Stomach (tissue), 9 donors: Measurements from ENCODE around the gene SHLD2. TPM values are rescaled to one million over a fixed set of nuclear protein-coding genes. Genes with fewer than 3 reads are reported as not detected.
"Not testable (repeated sequence)": the region's sequence is repeated elsewhere in the genome, so short reads cannot be mapped to it uniquely, and the experiment has no call there.

Experiments used
- DNase-seq, 2 donors: peaks; one replicate each; pipeline versions ENCODE4 v3.0.0 to v3.0.0-alpha.2; 2013 to 2019
- H3K27ac ChIP-seq, 5 donors: fragments of 200-600 bp in 4 of 5; sonication (generic) in 4 of 5; one replicate each; pipeline ENCODE4 v1.5.1; 2013 to 2019; ENCODE audit warnings: mild to moderate bottlenecking in 1 of 5, moderate library complexity in 1 of 5
- H3K27me3 ChIP-seq, 3 donors: fragments of 200-600 bp; sonication (generic); one replicate each; pipeline ENCODE4 v1.5.1; 2017 to 2019; ENCODE audit warnings: mixed run types in 1 of 3
- H3K36me3 ChIP-seq, 4 donors: fragments of 200-600 bp; sonication (generic); 1 replicate in 3 of 4; 2 replicates in 1 of 4; pipeline ENCODE4 v1.5.1; 2016 to 2019
- H3K4me1 ChIP-seq, 4 donors: fragments of 200-600 bp; sonication (generic); one replicate each; pipeline ENCODE4 v1.5.1; 2016 to 2019
- H3K4me3 ChIP-seq, 4 donors: fragments of 200-600 bp; sonication (generic) in 3 of 4; one replicate each; pipeline ENCODE4 v1.5.1; 2016 to 2019; ENCODE audit warnings: mild to moderate bottlenecking in 1 of 4
- H3K9me3 ChIP-seq, 4 donors: fragments of 200-600 bp; sonication (generic); one replicate each; pipeline ENCODE4 v1.5.1; 2016 to 2019
- CTCF ChIP-seq, 7 experiments: fragments of 450-650 bp in 4 of 7; fragments of 200-600 bp in 3 of 7; sonication (generic) in 3 of 7; IDR thresholded peaks; one replicate each; pipeline ENCODE4 v1.5.1; 2016 to 2019; ENCODE audit warnings: antibody characterized with exemption in 7 of 7, control low read depth in 2 of 7, mild to moderate bottlenecking in 1 of 7
- EP300 ChIP-seq: sonication (generic); formaldehyde crosslinking; IDR thresholded peaks from one replicate; pipeline ENCODE4 v1.6.1; 2017; ENCODE audit warnings: antibody characterized with exemption
- POLR2A ChIP-seq, 4 donors: fragments of 450-650 bp; IDR thresholded peaks; one replicate each; pipeline ENCODE4 v1.6.1; 2016; ENCODE audit warnings: antibody characterized with exemption in 4 of 4, control low read depth in 2 of 4, mild to moderate bottlenecking in 1 of 4, moderate library complexity in 1 of 4
- POLR2AphosphoS5 ChIP-seq, 3 donors: sonication (generic); formaldehyde crosslinking; IDR thresholded peaks; one replicate each; pipeline ENCODE4 v1.6.1; 2016; ENCODE audit warnings: antibody characterized with exemption in 3 of 3
- WGBS, 5 donors: extraction: QIAGEN DNeasy Blood & Tissue Kit in 3 of 5; methylation state at CpG; one replicate each; pipeline versions ENCODE4 v1.1.5 to v1.1.7; 2013 to 2018; 5-methylcytosine and 5-hydroxymethylcytosine counted together
- intact Hi-C: fragments of 100-400 bp; cut with DNase I; formaldehyde crosslinking; loops from one replicate; pipeline ENCODE4 v1.15.1; 2023; ENCODE audit warnings: low total_unique reads
- polyA plus RNA-seq, 3 donors: library from polyadenylated mRNA; stranded (reverse); fragments of 200-250 nt; gene quantifications; one replicate each; pipeline ENCODE4 v1.2.3, GENCODE V29; 2013
- total RNA-seq, 5 donors: library from RNA; depleted of rRNA; stranded (reverse); fragments of >200 nt; gene quantifications; one replicate each; pipeline versions ENCODE4 v1.1.0 to v1.2.3, GENCODE V29; 2014 to 2016
- donor health status: healthy with polysubstance abuse.
- donor health status: Bipolar disorder and iron deficiency.
- donor health status: healthy.

Gene SHLD2
- total and polyA plus RNA-seq, 8 donors, result 11.6 to 76.2 (median 18.0) TPM

DNA sequence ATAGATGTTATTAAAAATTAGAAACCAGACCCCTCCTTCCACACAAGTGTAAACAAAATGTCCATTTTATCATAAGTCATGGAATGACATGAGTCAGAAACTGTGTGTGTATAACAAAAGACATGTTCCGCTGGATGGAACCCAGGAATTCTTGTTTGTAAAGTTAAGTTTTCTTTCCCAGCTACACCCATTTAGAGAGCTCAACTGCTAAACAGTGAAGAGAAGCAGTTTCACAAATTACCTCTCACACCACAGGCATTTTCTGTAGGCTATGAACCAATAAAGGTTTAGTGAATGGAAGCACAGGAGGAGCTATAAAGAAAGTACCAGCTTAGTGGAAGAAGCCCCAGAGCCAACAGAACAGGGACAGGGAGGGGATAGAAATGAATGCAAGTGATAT is 12.8 kb upstream of the SHLD2 start:
- Histone ChIP-seq H3K4me1 (peaks cover 14 to 41% (median 28%) of the 10 kb centered on the region in 4 donors), H3K27ac (peak overlapping the region in 4 of 5 donors; percentile 39 to 75 (median 72))
- intact Hi-C loops, H3K27me3 ChIP-seq, H3K4me3 ChIP-seq, H3K9me3 ChIP-seq, H3K36me3 ChIP-seq: not testable (repeated sequence)
- WGBS, 5 donors, result 28 to 53% (median 32%) methylated on average over 1 of the region's 1 CpG
- peak in 1 of 2 donors; percentile 33 for DNase-seq
- TF ChIP-seq POLR2AphosphoS5 (IDR thresholded peaks at IDR 0.05), result peak in 1 of 3 donors; percentile 12

GRCh38 chr10:87083576-87084290 is 11.3 kb upstream of the SHLD2 start:
- H3K4me3 ChIP-seq, H3K27me3 ChIP-seq, H3K9me3 ChIP-seq, intact Hi-C loops: not testable (repeated sequence)
- 26 to 35% (median 33%) methylated on average over 5 of the region's 5 CpGs for WGBS, 5 donors
- Histone ChIP-seq H3K27ac (peak overlapping the region; percentile 16 to 75 (median 60)), H3K4me1 (peaks cover 14 to 54% (median 30%) of the 10 kb centered on the region in 4 donors), H3K36me3 (peaks cover 0 to 11% (median 0%) of the 10 kb centered on the region in 4 donors)
- TF ChIP-seq POLR2AphosphoS5 (IDR thresholded peaks at IDR 0.05), result peak in 1 of 3 donors; percentile 12
- DNase-seq, result peak in 1 of 2 donors; percentile 58

DNA sequence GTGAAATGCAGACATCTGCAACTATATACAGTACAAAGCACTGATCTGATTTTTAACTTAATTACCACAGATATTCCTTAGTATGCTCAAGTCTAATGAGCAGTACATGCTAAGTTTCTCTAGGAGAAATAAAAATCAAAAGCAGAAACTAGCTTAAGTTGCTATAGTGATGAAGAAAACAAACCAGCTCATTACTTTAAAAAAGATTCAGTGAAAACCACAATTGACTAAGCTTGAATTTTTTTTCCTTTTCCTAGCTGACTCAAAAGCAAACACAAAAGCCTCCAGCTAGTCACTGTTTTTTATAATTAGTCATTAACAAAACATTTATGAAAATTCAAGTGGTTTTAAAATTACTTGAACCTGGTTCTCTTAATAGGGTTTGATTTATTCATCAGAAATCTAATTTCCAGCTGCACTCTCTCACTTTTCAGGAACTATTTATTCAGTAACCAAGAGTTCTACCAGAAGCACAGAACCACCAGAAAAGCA is 10.7 kb upstream of the SHLD2 start:
- H3K27me3 ChIP-seq, H3K9me3 ChIP-seq, intact Hi-C loops, H3K4me3 ChIP-seq: not testable (repeated sequence)
- H3K36me3 ChIP-seq, result peaks cover 0 to 15% (median 0%) of the 10 kb centered on the region in 4 donors
- DNase-seq, result peak in 1 of 2 donors; percentile 19
- H3K4me1 ChIP-seq, result peaks cover 17 to 60% (median 33%) of the 10 kb centered on the region in 4 donors
- H3K27ac ChIP-seq, result peak overlapping the region in 4 of 5 donors; percentile 39 to 75 (median 66)

- H3K4me1 ChIP-seq, result peaks cover 22 to 72% (median 44%) of the 10 kb centered on the region in 4 donors
- peaks cover 0 to 17% (median 0%) of the 10 kb centered on the region in 4 donors for H3K36me3 ChIP-seq
- no peak for DNase-seq
- TF ChIP-seq POLR2A (IDR thresholded peaks at IDR 0.05), result no peak
- no peak for TF ChIP-seq EP300
- no peak for TF ChIP-seq POLR2AphosphoS5 (IDR thresholded peaks at IDR 0.05)
- no peak for TF ChIP-seq CTCF (IDR thresholded peaks at IDR 0.05)
- intact Hi-C loops, result no loop called here
- no peaks in the 10 kb centered on the region for H3K27me3 ChIP-seq
- no peaks in the 10 kb centered on the region for H3K9me3 ChIP-seq
- 81 to 89% (median 87%) methylated on average over 1 of the region's 1 CpG for WGBS, 5 donors
- no peak overlapping the region for H3K27ac ChIP-seq
- H3K4me3 ChIP-seq, result no peak overlapping the region
Observed at GRCh38 chr10:87085537-87085936, 9.5 kb upstream of the SHLD2 start.

DNA sequence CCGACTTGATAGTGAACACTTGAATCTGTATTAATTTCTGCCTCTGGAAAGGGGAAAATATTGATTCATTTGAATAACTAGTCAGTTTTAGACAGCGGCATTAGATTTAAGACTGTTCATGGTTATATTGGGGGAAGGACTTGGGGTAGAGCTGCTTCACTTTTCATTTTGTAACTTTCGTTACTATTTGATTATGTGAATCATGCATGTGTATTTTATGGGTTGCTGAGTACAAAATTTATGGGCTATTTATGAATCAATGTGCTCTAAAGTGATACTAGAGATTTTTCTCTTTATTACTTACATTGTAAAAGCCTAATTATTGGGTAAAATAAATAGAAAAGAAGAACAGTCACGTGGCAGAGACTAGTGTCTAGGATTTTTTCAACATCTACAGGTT is 5.3 kb upstream of the SHLD2 start:
- DNase-seq, result no peak
- Histone ChIP-seq H3K27me3 (no peaks in the 10 kb centered on the region), H3K4me1 (peaks cover 27 to 67% (median 45%) of the 10 kb centered on the region in 4 donors), H3K9me3 (no peaks in the 10 kb centered on the region), H3K4me3 (no peak overlapping the region), H3K27ac (peak overlapping the region in 3 of 5 donors; percentile 5 to 35 (median 11)), H3K36me3 (peaks cover 0 to 17% (median 0%) of the 10 kb centered on the region in 4 donors)
- TF ChIP-seq EP300 (no peak), CTCF (IDR thresholded peaks at IDR 0.05) (no peak), POLR2AphosphoS5 (IDR thresholded peaks at IDR 0.05) (no peak), POLR2A (IDR thresholded peaks at IDR 0.05) (no peak)
- intact Hi-C loops, result no loop called here
- whole genome bisulfite sequencing, 5 donors, result 70 to 78% (median 74%) methylated on average over 4 of the region's 4 CpGs

DNA sequence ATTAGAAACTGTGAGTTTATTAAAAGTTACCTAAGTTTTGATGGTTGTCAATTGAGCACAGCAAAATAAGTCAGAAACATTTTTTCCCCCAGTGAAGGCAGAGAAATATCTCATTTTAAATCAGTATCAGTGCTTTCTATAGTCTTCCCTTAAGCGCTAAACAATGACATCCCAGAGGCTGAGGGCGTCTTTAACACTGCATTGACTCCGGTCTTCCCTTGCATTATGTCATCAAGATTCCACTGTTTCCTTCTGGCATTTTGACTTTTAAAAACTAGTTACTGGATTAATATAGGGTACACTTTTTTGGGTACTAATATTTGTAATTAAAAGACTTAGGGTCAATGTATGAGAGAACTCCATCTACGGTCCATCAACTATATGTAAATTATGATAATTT is 4.2 kb upstream of the SHLD2 start:
- H3K27ac ChIP-seq, result peak overlapping the region in 4 of 5 donors; percentile 5 to 100 (median 62)
- DNase-seq, result no peak
- no peaks in the 10 kb centered on the region for H3K27me3 ChIP-seq
- 60 to 74% (median 65%) methylated on average over 4 of the region's 4 CpGs for WGBS, 5 donors
- no peaks in the 10 kb centered on the region for H3K9me3 ChIP-seq
- no peak for TF ChIP-seq EP300
- no peak for TF ChIP-seq POLR2A (IDR thresholded peaks at IDR 0.05)
- no peak for TF ChIP-seq CTCF (IDR thresholded peaks at IDR 0.05)
- no peak for TF ChIP-seq POLR2AphosphoS5 (IDR thresholded peaks at IDR 0.05)
- peaks cover 0 to 17% (median 0%) of the 10 kb centered on the region in 4 donors for H3K36me3 ChIP-seq
- no peak overlapping the region for H3K4me3 ChIP-seq
- intact Hi-C loops, result no loop called here
- H3K4me1 ChIP-seq, result peaks cover 25 to 64% (median 45%) of the 10 kb centered on the region in 4 donors
